Tibial nerve (tissue), 4 donors: ENCODE measurements around the gene LIPH. TPM values are rescaled to one million over a fixed set of nuclear protein-coding genes. Genes with fewer than 3 reads are reported as not detected.

ENCODE experiments used
- DNase-seq, 2 donors: peaks; one replicate each; pipeline ENCODE4 v3.0.0-alpha.2; 2019; ENCODE audit warnings: low spot score in 2 of 2
- H3K27ac ChIP-seq, 4 donors: fragments of 200-600 bp; sonication (generic) in 3 of 4; one replicate each; pipeline ENCODE4 v1.5.1; 2017 to 2019; ENCODE audit warnings: mild to moderate bottlenecking in 1 of 4
- H3K27me3 ChIP-seq, 2 donors: fragments of 200-600 bp; sonication (generic) in 1 of 2; one replicate each; pipeline versions ENCODE4 v1.5.1 to v1.6.0; 2017 to 2019
- H3K36me3 ChIP-seq, 3 donors: fragments of 200-600 bp; sonication (generic); one replicate each; pipeline ENCODE4 v1.5.1; 2018 to 2019
- H3K4me1 ChIP-seq, 4 donors: fragments of 200-600 bp; sonication (generic) in 3 of 4; one replicate each; pipeline ENCODE4 v1.5.1; 2017 to 2019
- H3K4me3 ChIP-seq, 4 donors: fragments of 200-600 bp; sonication (generic) in 3 of 4; one replicate each; pipeline ENCODE4 v1.5.1; 2017 to 2019; ENCODE audit warnings: mild to moderate bottlenecking in 1 of 4, moderate library complexity in 1 of 4
- H3K9me3 ChIP-seq, 4 donors: fragments of 200-600 bp; sonication (generic) in 3 of 4; one replicate each; pipeline ENCODE4 v1.5.1; 2017 to 2019
- CTCF ChIP-seq, 5 experiments: fragments of 200-600 bp in 3 of 5; fragments of 450-650 bp in 2 of 5; sonication (generic) in 3 of 5; IDR thresholded peaks; one replicate each; pipeline ENCODE4 v1.5.1; 2016 to 2019; ENCODE audit warnings: antibody characterized with exemption in 5 of 5, mild to moderate bottlenecking in 3 of 5, moderate library complexity in 2 of 5
- EP300 ChIP-seq, 2 donors: sonication (generic); formaldehyde crosslinking; IDR thresholded peaks; one replicate each; pipeline ENCODE4 v1.6.1; 2017; ENCODE audit warnings: antibody characterized with exemption in 2 of 2, mild to moderate bottlenecking in 1 of 2
- POLR2A ChIP-seq, 2 donors: fragments of 450-650 bp; IDR thresholded peaks; one replicate each; pipeline ENCODE4 v1.6.1; 2017; ENCODE audit warnings: antibody characterized with exemption in 2 of 2, mild to moderate bottlenecking in 2 of 2, moderate library complexity in 2 of 2
- WGBS, 2 donors: methylation state at CpG; one replicate each; pipeline ENCODE4 v1.1.5; 2018; 5-methylcytosine and 5-hydroxymethylcytosine counted together
- total RNA-seq, 4 donors: library from RNA; depleted of rRNA; stranded (reverse); fragments of >200 nt; gene quantifications; one replicate each; pipeline ENCODE4 v1.1.0, GENCODE V29; 2016

LIPH gene
- total RNA-seq, 4 donors from 2014 or later: 0.20 to 0.30 (median 0.21) TPM; not detected in 1

GRCh38 chr3:185549651-185550111 is 2.7 kb downstream of the LIPH start:
- Histone ChIP-seq H3K9me3 (no peaks in the 10 kb centered on the region), H3K36me3 (no peaks in the 10 kb centered on the region), H3K4me3 (no peak overlapping the region), H3K27me3 (no peaks in the 10 kb centered on the region), H3K4me1 (peaks cover 0 to 16% (median 0%) of the 10 kb centered on the region in 4 donors), H3K27ac (peak overlapping the region in 2 of 4 donors; percentile 36 to 80)
- 83 to 89% methylated on average over 3 of the region's 3 CpGs for WGBS, 2 donors
- no peak for DNase-seq
- no peak for TF ChIP-seq CTCF (IDR thresholded peaks at IDR 0.05)
- no peak for TF ChIP-seq EP300 (IDR thresholded peaks at IDR 0.05)
- TF ChIP-seq POLR2A (IDR thresholded peaks at IDR 0.05): no peak

- WGBS, 2 donors: 18 to 23% methylated on average over 3 of the region's 3 CpGs
- Histone ChIP-seq H3K4me1 (peaks cover 0 to 16% (median 0%) of the 10 kb centered on the region in 4 donors), H3K9me3 (no peaks in the 10 kb centered on the region), H3K27me3 (no peaks in the 10 kb centered on the region), H3K27ac (peak overlapping the region in 2 of 4 donors; percentile 36 to 80), H3K4me3 (no peak overlapping the region), H3K36me3 (no peaks in the 10 kb centered on the region)
- DNase-seq: peak in 1 of 2 donors; percentile 94
- TF ChIP-seq EP300 (IDR thresholded peaks at IDR 0.05) (peak in 1 of 2 donors; percentile 61), CTCF (IDR thresholded peaks at IDR 0.05) (no peak)
Observed at GRCh38 chr3:185549122-185549521, 3.3 kb downstream of the LIPH start.

- Histone ChIP-seq H3K27me3 (no peaks in the 10 kb centered on the region), H3K36me3 (no peaks in the 10 kb centered on the region), H3K9me3 (no peaks in the 10 kb centered on the region), H3K4me3 (no peak overlapping the region), H3K27ac (no peak overlapping the region), H3K4me1 (peaks cover 0 to 7% (median 0%) of the 10 kb centered on the region in 4 donors)
- TF ChIP-seq CTCF (IDR thresholded peaks at IDR 0.05) (no peak), EP300 (IDR thresholded peaks at IDR 0.05) (no peak), POLR2A (IDR thresholded peaks at IDR 0.05) (no peak)
- WGBS, 2 donors: 82 to 85% methylated on average over 7 of the region's 7 CpGs
- no peak for DNase-seq
Observed at GRCh38 chr3:185540695-185541094, 11.7 kb downstream of the LIPH start.

GRCh38 chr3:185539934-185540333 is 12.5 kb downstream of the LIPH start:
- no peak overlapping the region for H3K27ac ChIP-seq
- H3K36me3 ChIP-seq: no peaks in the 10 kb centered on the region
- H3K4me3 ChIP-seq: no peak overlapping the region
- no peaks in the 10 kb centered on the region for H3K27me3 ChIP-seq
- H3K4me1 ChIP-seq: peaks cover 0 to 7% (median 0%) of the 10 kb centered on the region in 4 donors
- 67 to 73% methylated on average over 2 of the region's 2 CpGs for WGBS, 2 donors
- no peaks in the 10 kb centered on the region for H3K9me3 ChIP-seq
- TF ChIP-seq POLR2A (IDR thresholded peaks at IDR 0.05) (no peak), EP300 (IDR thresholded peaks at IDR 0.05) (no peak), CTCF (IDR thresholded peaks at IDR 0.05) (no peak)
- DNase-seq: no peak

- TF ChIP-seq POLR2A (IDR thresholded peaks at IDR 0.05) (no peak), EP300 (IDR thresholded peaks at IDR 0.05) (peak in 1 of 2 donors; percentile 74), CTCF (IDR thresholded peaks at IDR 0.05) (no peak)
- no peaks in the 10 kb centered on the region for H3K36me3 ChIP-seq
- H3K27ac ChIP-seq: peak overlapping the region in 3 of 4 donors; percentile 48 to 64 (median 57)
- 31 to 51% methylated on average over 9 of the region's 9 CpGs for WGBS, 2 donors
- H3K4me1 ChIP-seq: peaks cover 0 to 7% (median 0%) of the 10 kb centered on the region in 4 donors
- H3K4me3 ChIP-seq: no peak overlapping the region
- H3K9me3 ChIP-seq: no peaks in the 10 kb centered on the region
- no peaks in the 10 kb centered on the region for H3K27me3 ChIP-seq
- peak; percentile 30 to 60 for DNase-seq
Observed at GRCh38 chr3:185537369-185537970, 14.9 kb downstream of the LIPH start.
